Heart right ventricle (tissue), 16 donors: ENCODE measurements around the gene TNFRSF14. TPM values are rescaled to one million over a fixed set of nuclear protein-coding genes. Genes with fewer than 3 reads are reported as not detected.
A peak's percentile ranks its signal among the peaks of the same experiment; 100 is the strongest.

Source experiments
- ATAC-seq, 8 donors: fragments of 200-7000 bp; cut with Tn5 transposase; one replicate each; pipeline ENCODE4 v1.9.1; 2020; ENCODE audit warnings: mild to moderate bottlenecking in 8 of 8, moderate library complexity in 8 of 8, moderate number of reproducible peaks in 1 of 8
- DNase-seq, 2 donors: peaks; one replicate each; pipeline ENCODE4 v3.0.0-alpha.2; 2020
- H3K27ac ChIP-seq, 10 donors: fragments of 200-600 bp; sonication (generic) in 2 of 10; one replicate each; pipeline versions ENCODE4 v1.5.0 to v1.8.0; 2020 to 2022; ENCODE audit warnings: mild to moderate bottlenecking in 3 of 10
- H3K27me3 ChIP-seq, 7 donors: fragments of 200-600 bp; one replicate each; pipeline ENCODE4 v1.8.0; 2021 to 2022; ENCODE audit warnings: mild to moderate bottlenecking in 2 of 7
- H3K36me3 ChIP-seq, 9 donors: fragments of 200-600 bp; sonication (generic) in 1 of 9; one replicate each; pipeline versions ENCODE4 v1.5.0 to v1.8.0; 2020 to 2022; ENCODE audit warnings: mild to moderate bottlenecking in 2 of 9
- H3K4me1 ChIP-seq, 9 donors: fragments of 200-600 bp; sonication (generic) in 1 of 9; one replicate each; pipeline versions ENCODE4 v1.5.0 to v1.8.0; 2020 to 2022; ENCODE audit warnings: mild to moderate bottlenecking in 4 of 9
- H3K4me3 ChIP-seq, 10 donors: fragments of 200-600 bp; sonication (generic) in 2 of 10; one replicate each; pipeline versions ENCODE4 v1.5.0 to v1.8.0; 2020 to 2022; ENCODE audit warnings: mild to moderate bottlenecking in 7 of 10, moderate library complexity in 2 of 10
- H3K9me3 ChIP-seq, 11 donors: fragments of 200-600 bp in 10 of 11; sonication (generic) in 2 of 11; one replicate each; pipeline versions ENCODE4 v1.5.0 to v1.8.0; 2013 to 2022; ENCODE audit warnings: mild to moderate bottlenecking in 2 of 11, control low read depth in 1 of 11, moderate library complexity in 1 of 11
- CTCF ChIP-seq, 9 donors: fragments of 200-600 bp; sonication (generic) in 2 of 9; IDR thresholded peaks; one replicate each; pipeline versions ENCODE4 v1.5.0 to v1.8.0; 2021 to 2022; ENCODE audit warnings: antibody characterized with exemption in 9 of 9, mild to moderate bottlenecking in 5 of 9, moderate library complexity in 1 of 9
- WGBS, 2 donors: extraction: QIAGEN DNeasy Blood & Tissue Kit; methylation state at CpG; one replicate each; pipeline ENCODE4 v1.1.7; 2013; ENCODE audit warnings: inconsistent platforms in 1 of 2; 5-methylcytosine and 5-hydroxymethylcytosine counted together
- intact Hi-C, 10 donors: fragments of 100-400 bp; cut with DNase I; formaldehyde crosslinking; loops; one replicate each; pipeline versions ENCODE4 v1.11.1 to v1.14.2; 2022
- polyA plus RNA-seq, 2 donors: library from polyadenylated mRNA; stranded (reverse); fragments of 200-250 nt; gene quantifications; one replicate each; pipeline ENCODE4 v1.2.3, GENCODE V29; 2013
- total RNA-seq, 10 donors: library from RNA; stranded (reverse); fragmentation: NEBNext Ultra II Directional in 3 of 10; extraction: Animal tissue kit (Norgen Biotek cat#: 25700) in 3 of 10; gene quantifications; one replicate each; pipeline versions ENCODE4 v1.2.1 to v1.2.4, GENCODE V29; 2021 to 2023
- donor health status: Arrhythmogenic right ventricular cardiomyopathy.
- donor health status: ischemic (EF 13 %, LVEDD 7.1; RV severe dilation, severe dysfunction).
- donor health status: healthy with polysubstance abuse.
- donor health status: DM: no; HTN: yes; CAD: no.
- donor health status: DM: no; HTN: no; CAD: no.
- donor health status: ischemic (EF 25% LVEDD 6.9; RV normal size, moderate dysfunction).
- donor health status: ischemic (EF 25% LVEDD 5.7; RV mildly dilated, moderate dysfunction).
- donor health status: healthy.
- donor health status: DM: yes; HTN: yes; CAD: no.
- donor health status: Ischemic cardiomyopathy.
- donor health status: ischemic (EF 35%, LVEDD 5.7; RV mildly dilated, moderate dysfunction).
- donor health status: nonischemic (EF 11% LVEDD 7.7; RV severe dilation, severe dysfunction).
- donor health status: DM: yes; HTN: yes; CAD: no.
- donor health status: PGD.
- donor health status: ischemic (EF 29% LVEDD 5.4; RV normal size, mild dysfunction).
- donor health status: nonischemic (EF 23%, LVEDD 6.1; RV moderate dilation, normal function).

Gene TNFRSF14
- total and polyA plus RNA-seq, 12 donors, result 7.5 to 59.6 (median 14.7) TPM

- ATAC-seq, result peak; percentile 16 to 84 (median 66)
- peak; percentile 74 to 80 for DNase-seq
- H3K4me1 ChIP-seq, result peaks cover 39 to 73% (median 69%) of the 10 kb centered on the region in 9 donors
- H3K27ac ChIP-seq, result peak overlapping the region in 9 of 10 donors; percentile 40 to 89 (median 83)
- peaks cover 0 to 60% (median 9%) of the 10 kb centered on the region in 7 donors for H3K27me3 ChIP-seq
- H3K9me3 ChIP-seq, result no peaks in the 10 kb centered on the region
- peak overlapping the region in 5 of 10 donors; percentile 10 to 60 (median 53) for H3K4me3 ChIP-seq
- WGBS, 2 donors, result 37 to 46% methylated on average over 12 of the region's 12 CpGs
- H3K36me3 ChIP-seq, result no peaks in the 10 kb centered on the region
- TF ChIP-seq CTCF (IDR thresholded peaks at IDR 0.05), result no peak
- intact Hi-C loops, result loop anchor here in 3 of 10 donors (2.0 to 10.0 kb wide), 5 partner anchors 19 to 331 kb away; partner anchors contain the start of genes PEX10 (in 1 of the 3) and PRXL2B (in 1 of the 3)
These were observed 28.2 kb upstream of the TNFRSF14 start for GRCh38 chr1:2528016-2528415.

GRCh38 chr1:2528611-2528965 lies 27.6 kb upstream of the TNFRSF14 start:
- peaks cover 37 to 67% (median 63%) of the 10 kb centered on the region in 9 donors for H3K4me1 ChIP-seq
- ATAC-seq, result no peak
- WGBS, 2 donors, result 58 to 63% methylated on average over 10 of the region's 10 CpGs
- no peaks in the 10 kb centered on the region for H3K9me3 ChIP-seq
- no peak for DNase-seq
- no peak for TF ChIP-seq CTCF (IDR thresholded peaks at IDR 0.05)
- H3K27ac ChIP-seq, result peak overlapping the region in 7 of 10 donors; percentile 13 to 89 (median 79)
- H3K36me3 ChIP-seq, result no peaks in the 10 kb centered on the region
- H3K27me3 ChIP-seq, result peaks cover 0 to 66% (median 9%) of the 10 kb centered on the region in 7 donors
- intact Hi-C loops, result loop anchor here in 3 of 10 donors (2.0 to 10.0 kb wide), 5 partner anchors 18 to 331 kb away; partner anchors contain the start of genes PEX10 (in 1 of the 3) and PRXL2B (in 1 of the 3)
- H3K4me3 ChIP-seq, result peak overlapping the region in 7 of 10 donors; percentile 37 to 60 (median 53)

- Histone ChIP-seq H3K27ac (peak overlapping the region in 7 of 10 donors; percentile 72 to 89 (median 82)), H3K36me3 (no peaks in the 10 kb centered on the region), H3K27me3 (peaks cover 0 to 71% (median 9%) of the 10 kb centered on the region in 7 donors), H3K4me3 (peak overlapping the region in 9 of 10 donors; percentile 40 to 60 (median 50)), H3K9me3 (no peaks in the 10 kb centered on the region), H3K4me1 (peaks cover 33 to 66% (median 58%) of the 10 kb centered on the region in 9 donors)
- peak in 1 of 2 donors; percentile 61 for DNase-seq
- intact Hi-C loops, result loop anchor here in 3 of 10 donors (2.0 to 10.0 kb wide), 5 partner anchors 18 to 332 kb away; partner anchors contain the start of genes PEX10 (in 1 of the 3) and PRXL2B (in 1 of the 3)
- no peak for ATAC-seq
- WGBS, 2 donors, result 5 to 9% methylated on average over 64 to 84 of the region's 84 CpGs
- TF ChIP-seq CTCF (IDR thresholded peaks at IDR 0.05), result peak in 2 of 9 donors; percentile 29 to 36
These were observed 27.0 kb upstream of the TNFRSF14 start for GRCh38 chr1:2528966-2529783.
